HEK293 (cell line): ENCODE data around the gene GOLGA6L10.
"Not testable (repeated sequence)": the region's sequence is repeated elsewhere in the genome, so short reads cannot be mapped to it uniquely, and the experiment has no call there.

Experiments used
- CTCF ChIA-PET: fragments of 350-600 bp; formaldehyde crosslinking; extraction: SDS; loops from one replicate; lab custom pipeline; 2021; ENCODE audit warnings: antibody characterized with exemption; lab: Yijun Ruan, JAX
- POLR2A ChIA-PET: fragments of 300-600 bp; formaldehyde crosslinking; extraction: SDS; loops from one replicate; lab custom pipeline; 2020; ENCODE audit warnings: antibody characterized with exemption, inconsistent platforms; lab: Yijun Ruan, JAX
- H3K27ac ChIP-seq: fragments of 200-500 bp; sonication (Bioruptor generic); 2 replicates; pipeline ENCODE4 v1.5.1; 2014; ENCODE audit warnings: low read depth, low read length, control low read depth, inconsistent platforms; ENCODE audit errors: extremely low read depth
- H3K36me3 ChIP-seq, 2 experiments: fragments of 200-500 bp in 1 of 2; sonication (Bioruptor generic) in 1 of 2; 1 replicate in 1 of 2; 2 replicates in 1 of 2; pipeline ENCODE4 v1.5.1; 2014 to 2017; ENCODE audit warnings: inconsistent platforms in 2 of 2, low read length in 2 of 2; ENCODE audit not compliant: control insufficient read depth in 2 of 2, insufficient read depth in 1 of 2
- H3K4me1 ChIP-seq: fragments of 200-500 bp; sonication (Bioruptor generic); 2 replicates; pipeline ENCODE4 v1.5.1; 2014; ENCODE audit warnings: mild to moderate bottlenecking, low read length, inconsistent platforms; ENCODE audit not compliant: control insufficient read depth, insufficient read depth
- H3K4me3 ChIP-seq: 2 replicates; pipeline ENCODE4 v1.5.1; 2011; ENCODE audit warnings: low read depth, mild to moderate bottlenecking, control low read depth, low read length, moderate library complexity
- H3K9me3 ChIP-seq: fragments of 200-500 bp; sonication (Bioruptor generic); 2 replicates; pipeline ENCODE4 v1.5.1; 2014; ENCODE audit warnings: low read depth, low read length, inconsistent platforms; ENCODE audit not compliant: control insufficient read depth, insufficient read depth

The GOLGA6L10 gene

GRCh38 chr15:82347645-82348044, 1.6 kb downstream of the GOLGA6L10 start:
- H3K36me3 ChIP-seq, H3K4me3 ChIP-seq, H3K9me3 ChIP-seq, H3K27ac ChIP-seq, H3K4me1 ChIP-seq, CTCF ChIA-PET, POLR2A ChIA-PET: not testable (repeated sequence)

- H3K27ac ChIP-seq, H3K4me1 ChIP-seq, H3K9me3 ChIP-seq, H3K4me3 ChIP-seq, POLR2A ChIA-PET, H3K36me3 ChIP-seq, CTCF ChIA-PET: not testable (repeated sequence)
These were observed 4.1 kb downstream of the GOLGA6L10 start for GRCh38 chr15:82345176-82345575.

- H3K27ac ChIP-seq, H3K9me3 ChIP-seq, CTCF ChIA-PET, H3K4me1 ChIP-seq, H3K4me3 ChIP-seq, H3K36me3 ChIP-seq, POLR2A ChIA-PET: not testable (repeated sequence)
These were observed 4.9 kb downstream of the GOLGA6L10 start for GRCh38 chr15:82344421-82344820.

- H3K4me1 ChIP-seq, CTCF ChIA-PET, H3K4me3 ChIP-seq, H3K9me3 ChIP-seq, H3K27ac ChIP-seq, H3K36me3 ChIP-seq, POLR2A ChIA-PET: not testable (repeated sequence)
These were observed 5.4 kb downstream of the GOLGA6L10 start for GRCh38 chr15:82343851-82344250.

GRCh38 chr15:82342632-82343374, 6.5 kb downstream of the GOLGA6L10 start:
- H3K36me3 ChIP-seq, H3K4me3 ChIP-seq, POLR2A ChIA-PET, CTCF ChIA-PET, H3K27ac ChIP-seq, H3K4me1 ChIP-seq, H3K9me3 ChIP-seq: not testable (repeated sequence)

- CTCF ChIA-PET, H3K9me3 ChIP-seq, H3K27ac ChIP-seq, H3K36me3 ChIP-seq, H3K4me1 ChIP-seq, POLR2A ChIA-PET, H3K4me3 ChIP-seq: not testable (repeated sequence)
These were observed 10.7 kb downstream of the GOLGA6L10 start for GRCh38 chr15:82338573-82338972.

GRCh38 chr15:82338053-82338452, 11.2 kb downstream of the GOLGA6L10 start:
- H3K27ac ChIP-seq, H3K4me1 ChIP-seq, H3K9me3 ChIP-seq, CTCF ChIA-PET, H3K36me3 ChIP-seq, H3K4me3 ChIP-seq, POLR2A ChIA-PET: not testable (repeated sequence)

- H3K36me3 ChIP-seq, H3K4me3 ChIP-seq, H3K27ac ChIP-seq, POLR2A ChIA-PET, CTCF ChIA-PET, H3K9me3 ChIP-seq, H3K4me1 ChIP-seq: not testable (repeated sequence)
These were observed 12.2 kb downstream of the GOLGA6L10 start for GRCh38 chr15:82337051-82337450.

- POLR2A ChIA-PET, H3K36me3 ChIP-seq, H3K27ac ChIP-seq, H3K4me3 ChIP-seq, CTCF ChIA-PET, H3K9me3 ChIP-seq, H3K4me1 ChIP-seq: not testable (repeated sequence)
These were observed 13.1 kb downstream of the GOLGA6L10 start for GRCh38 chr15:82336180-82336647.
